ENCODE results near the gene IQSEC3. TPM values are rescaled to one million over a fixed set of nuclear protein-coding genes. Genes with fewer than 3 reads are reported as not detected.

The IQSEC3 gene
- total RNA-seq, 4 donors from 2014 or later = 0.65 to 10.5 (median 0.76) TPM

- TF ChIP-seq CTCF (IDR thresholded peaks at IDR 0.05; ENCODE audit: low read depth) = no peak
Observed at GRCh38 chr12:218728-219590, 152.4 kb downstream of the IQSEC3 start.

GRCh38 chr12:219891-220352, 153.4 kb downstream of the IQSEC3 start:
- TF ChIP-seq CTCF (IDR thresholded peaks at IDR 0.05; ENCODE audit: low read depth) = no peak

GRCh38 chr12:220491-220890, 153.9 kb downstream of the IQSEC3 start:
- TF ChIP-seq CTCF (IDR thresholded peaks at IDR 0.05; ENCODE audit: low read depth) = no peak

- TF ChIP-seq CTCF (IDR thresholded peaks at IDR 0.05; ENCODE audit: low read depth) = no peak
Observed at GRCh38 chr12:220946-221550, 154.5 kb downstream of the IQSEC3 start.

- no peak for TF ChIP-seq CTCF (IDR thresholded peaks at IDR 0.05; ENCODE audit: low read depth)
Observed at GRCh38 chr12:221736-222135, 155.2 kb downstream of the IQSEC3 start.

- no peak for TF ChIP-seq CTCF (IDR thresholded peaks at IDR 0.05; ENCODE audit: low read depth)
Observed at GRCh38 chr12:223841-224240, 157.3 kb downstream of the IQSEC3 start.

GRCh38 chr12:224330-224729, 157.8 kb downstream of the IQSEC3 start:
- TF ChIP-seq CTCF (IDR thresholded peaks at IDR 0.05; ENCODE audit: low read depth) = no peak

Measured in subcutaneous adipose tissue (tissue), 4 donors.